ENCODE measurements around the gene TMEM41A.
"Not testable (repeated sequence)": the region's sequence is repeated elsewhere in the genome, so short reads cannot be mapped to it uniquely, and the experiment has no call there.

Gene TMEM41A

GRCh38 chr3:185489462-185489861 is 9.4 kb downstream of the TMEM41A start:
- no peak for DNase-seq (ENCODE audit: low read depth in 1 of 2, low spot score in 1 of 2)

GRCh38 chr3:185488465-185488864 is 10.4 kb downstream of the TMEM41A start:
- DNase-seq (ENCODE audit: low read depth in 1 of 2, low spot score in 1 of 2), result no peak

- no peak for DNase-seq (ENCODE audit: low read depth in 1 of 2, low spot score in 1 of 2)
Observed at GRCh38 chr3:185486394-185486793, 12.4 kb downstream of the TMEM41A start.

- no peak for DNase-seq (ENCODE audit: low read depth in 1 of 2, low spot score in 1 of 2)
Observed at GRCh38 chr3:185484296-185484695, 14.5 kb downstream of the TMEM41A start.

- no peak for DNase-seq (ENCODE audit: low read depth in 1 of 2, low spot score in 1 of 2)
Observed at GRCh38 chr3:185479373-185479945, 19.4 kb downstream of the TMEM41A start.

GRCh38 chr3:185477316-185477715 is 21.5 kb downstream of the TMEM41A start:
- DNase-seq (ENCODE audit: low read depth in 1 of 2, low spot score in 1 of 2), result no peak

- DNase-seq (ENCODE audit: low read depth in 1 of 2, low spot score in 1 of 2), result not testable (repeated sequence)
Observed at GRCh38 chr3:185474922-185475321, 23.9 kb downstream of the TMEM41A start.

- DNase-seq (ENCODE audit: low read depth in 1 of 2, low spot score in 1 of 2), result no peak
Observed at GRCh38 chr3:185473290-185473815, 25.5 kb downstream of the TMEM41A start.

- DNase-seq (ENCODE audit: low read depth in 1 of 2, low spot score in 1 of 2), result no peak
Observed at GRCh38 chr3:185470323-185470722, 28.5 kb downstream of the TMEM41A start.

- no peak for DNase-seq (ENCODE audit: low read depth in 1 of 2, low spot score in 1 of 2)
Observed at GRCh38 chr3:185469542-185469941, 29.3 kb downstream of the TMEM41A start.

- not testable (repeated sequence) for DNase-seq (ENCODE audit: low read depth in 1 of 2, low spot score in 1 of 2)
Observed at GRCh38 chr3:185466123-185466522, 32.7 kb downstream of the TMEM41A start.

- no peak for DNase-seq (ENCODE audit: low read depth in 1 of 2, low spot score in 1 of 2)
Observed at GRCh38 chr3:185465471-185465870, 33.4 kb downstream of the TMEM41A start.

- DNase-seq (ENCODE audit: low read depth in 1 of 2, low spot score in 1 of 2), result no peak
Observed at GRCh38 chr3:185460719-185461350, 38.0 kb downstream of the TMEM41A start.

GRCh38 chr3:185460309-185460708 is 38.5 kb downstream of the TMEM41A start:
- DNase-seq (ENCODE audit: low read depth in 1 of 2, low spot score in 1 of 2), result no peak

GRCh38 chr3:185457376-185457775 is 41.5 kb downstream of the TMEM41A start:
- DNase-seq (ENCODE audit: low read depth in 1 of 2, low spot score in 1 of 2), result no peak

GRCh38 chr3:185451432-185451831 is 47.4 kb downstream of the TMEM41A start:
- not testable (repeated sequence) for DNase-seq (ENCODE audit: low read depth in 1 of 2, low spot score in 1 of 2)

- no peak for DNase-seq (ENCODE audit: low read depth in 1 of 2, low spot score in 1 of 2)
Observed at GRCh38 chr3:185448107-185448506, 50.7 kb downstream of the TMEM41A start.

GRCh38 chr3:185444329-185444728 is 54.5 kb downstream of the TMEM41A start:
- DNase-seq (ENCODE audit: low read depth in 1 of 2, low spot score in 1 of 2), result no peak

- no peak for DNase-seq (ENCODE audit: low read depth in 1 of 2, low spot score in 1 of 2)
Observed at GRCh38 chr3:185442031-185442430, 56.8 kb downstream of the TMEM41A start.

- DNase-seq (ENCODE audit: low read depth in 1 of 2, low spot score in 1 of 2), result no peak
Observed at GRCh38 chr3:185439745-185440466, 58.9 kb downstream of the TMEM41A start.

Measured in stimulated activated CD4-positive, alpha-beta T cell treated with anti-CD3 and anti-CD28 coated beads, Interleukin-15, amount 100 ng/mL, for 1 hour (primary cell).